Transverse colon (tissue), 4 donors: ENCODE measurements around the gene TEKT2. TPM values are rescaled to one million over a fixed set of nuclear protein-coding genes. Genes with fewer than 3 reads are reported as not detected.

Source experiments
- DNase-seq: peaks from one replicate; pipeline ENCODE4 v3.0.0-alpha.2; 2019
- H3K27ac ChIP-seq, 4 donors: fragments of 200-600 bp; sonication (generic); 2 replicates each; pipeline ENCODE4 v1.5.1; 2016 to 2018; ENCODE audit warnings: inconsistent platforms in 4 of 4
- H3K27me3 ChIP-seq: fragments of 200-600 bp; sonication (generic); 2 replicates; pipeline ENCODE4 v1.5.1; 2017; ENCODE audit warnings: inconsistent platforms
- H3K36me3 ChIP-seq, 4 donors: fragments of 200-600 bp; sonication (generic); 2 replicates each; pipeline ENCODE4 v1.5.1; 2017 to 2019; ENCODE audit warnings: inconsistent platforms in 4 of 4
- H3K4me1 ChIP-seq, 4 donors: fragments of 200-600 bp; sonication (generic); 2 replicates each; pipeline ENCODE4 v1.5.1; 2017 to 2020; ENCODE audit warnings: inconsistent platforms in 4 of 4
- H3K4me3 ChIP-seq, 4 donors: fragments of 200-600 bp; sonication (generic); 1 replicate in 1 of 4; 2 replicates in 3 of 4; pipeline versions ENCODE4 v1.5.1 to v1.6.1; 2017 to 2019; ENCODE audit warnings: inconsistent platforms in 4 of 4
- H3K9me3 ChIP-seq, 2 donors: fragments of 200-600 bp; sonication (generic); 2 replicates each; pipeline ENCODE4 v1.5.1; 2017 to 2019; ENCODE audit warnings: inconsistent platforms in 2 of 2
- CTCF ChIP-seq, 5 experiments: fragments of 200-600 bp in 3 of 5; fragments of 450-650 bp in 2 of 5; sonication (generic) in 3 of 5; IDR thresholded peaks; 1 replicate in 2 of 5; 2 replicates in 3 of 5; pipeline ENCODE4 v1.5.1; 2016 to 2017; ENCODE audit warnings: antibody characterized with exemption in 5 of 5, inconsistent platforms in 3 of 5, mild to moderate bottlenecking in 2 of 5, moderate library complexity in 1 of 5
- EP300 ChIP-seq: sonication (generic); formaldehyde crosslinking; IDR thresholded peaks from one replicate; pipeline ENCODE4 v1.6.1; 2017; ENCODE audit warnings: antibody characterized with exemption, low read depth
- POLR2A ChIP-seq: fragments of 450-650 bp; IDR thresholded peaks from one replicate; pipeline ENCODE4 v1.6.1; 2016; ENCODE audit warnings: antibody characterized with exemption, mild to moderate bottlenecking, moderate library complexity
- POLR2AphosphoS5 ChIP-seq, 3 donors: sonication (generic); formaldehyde crosslinking; IDR thresholded peaks; one replicate each; pipeline ENCODE4 v1.6.1; 2016; ENCODE audit warnings: antibody characterized with exemption in 3 of 3
- WGBS, 2 donors: methylation state at CpG; one replicate each; pipeline ENCODE4 v1.1.5; 2018; ENCODE audit warnings: low coverage in 1 of 2; 5-methylcytosine and 5-hydroxymethylcytosine counted together
- in situ Hi-C, 4 donors: fragments of 200-750 bp; cut with MboI; loops; one replicate each; pipeline versions ENCODE4 v1.15.0 to v1.15.1; 2017; ENCODE audit warnings: low sequenced_read_pairs in 3 of 4, low pct_ligation_motif_present in 1 of 4, low pct_unique_long_range_greater_than_20kb in 1 of 4
- intact Hi-C: fragments of 100-400 bp; cut with DNase I; formaldehyde crosslinking; loops from one replicate; pipeline ENCODE4 v1.15.1; 2023; ENCODE audit warnings: low total_unique reads
- total RNA-seq, 4 donors: library from RNA; depleted of rRNA; stranded (reverse); fragments of >200 nt; gene quantifications; one replicate each; pipeline ENCODE4 v1.1.0, GENCODE V29; 2016

The TEKT2 gene
- total RNA-seq, 4 donors from 2014 or later: not detected

GRCh38 chr1:36114371-36114770 is 30.5 kb downstream of the TEKT2 start:
- intact Hi-C loops: no loop called here
- in situ Hi-C loops: loop anchor here in 2 of 4 donors (25.0 kb wide), 2 partner anchors 173 to 298 kb away; no protein-coding TSS in a partner anchor

GRCh38 chr1:36115200-36115669 is 31.3 kb downstream of the TEKT2 start:
- H3K4me1 ChIP-seq: peaks cover 0 to 13% (median 3%) of the 10 kb centered on the region in 4 donors
- no peaks in the 10 kb centered on the region for H3K36me3 ChIP-seq
- intact Hi-C loops (no loop called here), in situ Hi-C loops (loop anchor here in 2 of 4 donors (25.0 kb wide), 2 partner anchors 172 to 297 kb away; no protein-coding TSS in a partner anchor)
- H3K27me3 ChIP-seq: no peaks in the 10 kb centered on the region
- TF ChIP-seq EP300: no peak
- no peak for TF ChIP-seq POLR2AphosphoS5 (IDR thresholded peaks at IDR 0.05)
- TF ChIP-seq POLR2A: no peak
- no peak for DNase-seq
- H3K4me3 ChIP-seq: no peak overlapping the region
- H3K9me3 ChIP-seq: no peaks in the 10 kb centered on the region
- WGBS, 2 donors: 67 to 73% methylated on average over 2 to 17 of the region's 18 CpGs
- peak overlapping the region; percentile 42 to 57 (median 56) for H3K27ac ChIP-seq

More at GRCh38 chr1:36114371-36114770, 30.5 kb downstream of the TEKT2 start:
- Histone ChIP-seq H3K4me1 (peaks cover 0 to 11% (median 3%) of the 10 kb centered on the region in 4 donors), H3K9me3 (no peaks in the 10 kb centered on the region), H3K36me3 (no peaks in the 10 kb centered on the region), H3K27ac (peak overlapping the region; percentile 42 to 57 (median 56)), H3K4me3 (no peak overlapping the region), H3K27me3 (no peaks in the 10 kb centered on the region)
- 64% methylated on average over 5 of the region's 5 CpGs; no CpG with 5 or more reads in 1 of the 2 donors for WGBS, 2 donors
- DNase-seq: no peak
- no peak for TF ChIP-seq EP300
- no peak for TF ChIP-seq POLR2A
- TF ChIP-seq POLR2AphosphoS5 (IDR thresholded peaks at IDR 0.05): no peak
- no peak for TF ChIP-seq CTCF (IDR thresholded peaks at IDR 0.05)

GRCh38 chr1:36115931-36116330 is 32.0 kb downstream of the TEKT2 start:
- intact Hi-C loops: no loop called here
- H3K27ac ChIP-seq: peak overlapping the region in 2 of 4 donors; percentile 56 to 57
- WGBS, 2 donors: 62 to 76% methylated on average over 2 to 5 of the region's 5 CpGs

GRCh38 chr1:36116901-36117300 is 33.0 kb downstream of the TEKT2 start:
- TF ChIP-seq POLR2A (no peak), POLR2AphosphoS5 (IDR thresholded peaks at IDR 0.05) (no peak)
- DNase-seq: no peak
- 88% methylated on average over 5 of the region's 5 CpGs; no CpG with 5 or more reads in 1 of the 2 donors for WGBS, 2 donors
- H3K36me3 ChIP-seq: no peaks in the 10 kb centered on the region
- intact Hi-C loops: no loop called here
- H3K4me1 ChIP-seq: peaks cover 0 to 13% (median 3%) of the 10 kb centered on the region in 4 donors
- in situ Hi-C loops: loop anchor here in 2 of 4 donors (25.0 kb wide), 2 partner anchors 170 to 295 kb away; no protein-coding TSS in a partner anchor
- H3K27ac ChIP-seq: no peak overlapping the region
- no peaks in the 10 kb centered on the region for H3K9me3 ChIP-seq
- no peak overlapping the region for H3K4me3 ChIP-seq
- no peaks in the 10 kb centered on the region for H3K27me3 ChIP-seq

More at GRCh38 chr1:36115931-36116330, 32.0 kb downstream of the TEKT2 start:
- Histone ChIP-seq H3K4me1 (peaks cover 0 to 13% (median 3%) of the 10 kb centered on the region in 4 donors), H3K9me3 (no peaks in the 10 kb centered on the region), H3K36me3 (no peaks in the 10 kb centered on the region), H3K4me3 (no peak overlapping the region), H3K27me3 (no peaks in the 10 kb centered on the region)
- no peak for TF ChIP-seq CTCF (IDR thresholded peaks at IDR 0.05)
- TF ChIP-seq EP300: no peak
- no peak for TF ChIP-seq POLR2AphosphoS5 (IDR thresholded peaks at IDR 0.05)
- no peak for TF ChIP-seq POLR2A
- in situ Hi-C loops: loop anchor here in 2 of 4 donors (25.0 kb wide), 2 partner anchors 171 to 296 kb away; no protein-coding TSS in a partner anchor
- no peak for DNase-seq

- WGBS, 2 donors: 81 to 88% methylated on average over 3 to 10 of the region's 10 CpGs
- H3K27ac ChIP-seq: no peak overlapping the region
- intact Hi-C loops: no loop called here
- H3K4me3 ChIP-seq: no peak overlapping the region
- TF ChIP-seq POLR2A (no peak), EP300 (no peak), POLR2AphosphoS5 (IDR thresholded peaks at IDR 0.05) (no peak), CTCF (IDR thresholded peaks at IDR 0.05) (no peak)
- no peaks in the 10 kb centered on the region for H3K27me3 ChIP-seq
- no peak for DNase-seq
- no peaks in the 10 kb centered on the region for H3K9me3 ChIP-seq
- H3K36me3 ChIP-seq: no peaks in the 10 kb centered on the region
- in situ Hi-C loops: loop anchor here in 2 of 4 donors (25.0 kb wide), 2 partner anchors 169 to 294 kb away; no protein-coding TSS in a partner anchor
- peaks cover 0 to 13% (median 3%) of the 10 kb centered on the region in 4 donors for H3K4me1 ChIP-seq
Observed at GRCh38 chr1:36118447-36119204, 34.7 kb downstream of the TEKT2 start.
